NT2/D1 (cell line): ENCODE data around the gene MAPK6.

Experiments
- YY1 ChIP-seq: IDR thresholded peaks from 2 replicates; pipeline ENCODE4 v1.6.1; 2011; ENCODE audit not compliant: insufficient read length, insufficient read depth
- ZNF274 ChIP-seq: IDR thresholded peaks from 2 replicates; pipeline ENCODE4 v1.6.1; 2011; ENCODE audit warnings: mild to moderate bottlenecking, low read depth, low read length

GRCh38 chr15:52113708-52114107 lies 94.7 kb downstream of the MAPK6 start:
- no peak for TF ChIP-seq YY1
- no peak for TF ChIP-seq ZNF274
